HG03135 (cell line): ENCODE results near the gene CFAP61.

Experiments
- ATAC-seq: cut with Tn5 transposase; IDR thresholded peaks from one replicate; pipeline ENCODE4 v1.9.1; 2021; ENCODE audit warnings: mild to moderate bottlenecking, moderate library complexity; ENCODE audit not compliant: unreplicated experiment

The CFAP61 gene

DNA sequence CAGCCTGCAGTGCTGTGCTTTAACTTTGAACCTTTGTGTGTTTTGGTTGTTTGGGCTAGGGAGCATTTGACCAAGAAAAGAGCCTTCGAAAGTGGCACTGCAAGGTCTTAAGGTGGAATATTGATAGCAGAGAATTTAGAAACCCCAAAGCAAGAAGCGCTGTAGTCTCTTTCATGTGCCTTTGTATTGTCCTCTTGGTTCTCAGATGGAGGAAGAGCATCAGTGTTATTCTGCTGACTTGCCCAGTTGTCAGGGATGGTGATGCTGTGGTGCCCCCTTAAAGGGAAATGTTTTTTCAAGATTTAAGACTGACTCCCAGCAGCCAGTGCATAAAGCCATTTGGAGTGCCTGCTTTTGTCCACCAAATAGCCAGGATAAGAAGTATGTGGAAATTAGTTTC is 212.9 kb downstream of the CFAP61 start:
- ATAC-seq, result no peak

DNA sequence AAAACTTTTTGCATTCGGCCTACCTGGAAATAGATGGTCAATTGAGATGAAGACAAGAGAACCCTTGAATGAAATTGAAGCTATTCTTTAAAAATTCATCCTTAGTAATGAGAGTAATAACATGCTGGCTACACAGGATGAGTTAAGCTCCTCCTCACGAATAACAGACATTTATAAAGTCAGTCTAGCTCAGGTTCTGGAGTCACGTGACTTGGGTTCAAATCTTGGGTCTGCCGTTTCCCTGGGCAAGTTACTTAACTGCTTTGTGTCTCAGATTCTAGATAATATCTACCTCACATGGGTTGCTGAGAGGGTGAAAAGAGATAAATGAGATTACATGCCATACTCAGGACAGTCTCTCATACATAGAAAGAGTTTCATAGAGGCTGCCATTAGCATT is 214.2 kb downstream of the CFAP61 start:
- ATAC-seq, result no peak

DNA sequence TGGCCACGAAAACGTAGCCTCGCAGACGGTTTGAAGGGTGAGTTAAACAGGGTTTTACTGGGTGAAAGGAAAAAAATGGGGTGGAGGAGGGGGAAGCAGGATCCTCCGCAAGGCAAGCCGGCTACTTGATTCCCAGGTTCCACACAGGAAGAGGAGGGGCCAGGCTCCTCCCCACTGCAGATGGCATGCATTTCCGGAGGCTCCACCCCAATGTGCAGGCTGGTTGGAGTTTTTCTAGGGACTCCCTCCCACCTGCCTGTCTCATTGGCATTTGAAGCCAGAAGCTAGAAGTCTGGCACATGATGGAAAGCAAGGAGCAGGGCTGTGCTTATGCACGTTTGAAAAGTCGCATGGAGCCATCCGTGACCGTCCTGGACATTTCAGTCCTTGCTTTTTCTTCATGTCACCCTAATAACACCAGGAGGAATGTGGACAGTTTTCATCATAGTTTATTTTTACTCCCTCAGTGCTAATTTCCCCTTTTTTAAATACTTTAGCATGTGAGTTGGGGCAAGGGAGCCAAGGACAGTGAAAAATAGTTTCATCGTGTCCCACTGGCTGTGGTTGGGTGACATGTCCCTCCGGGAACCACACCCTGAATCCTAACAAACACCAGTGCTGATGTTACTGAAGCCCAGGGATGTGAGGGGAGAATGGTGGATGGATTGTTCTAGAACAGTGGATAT is 215.5 kb downstream of the CFAP61 start:
- no peak for ATAC-seq

DNA sequence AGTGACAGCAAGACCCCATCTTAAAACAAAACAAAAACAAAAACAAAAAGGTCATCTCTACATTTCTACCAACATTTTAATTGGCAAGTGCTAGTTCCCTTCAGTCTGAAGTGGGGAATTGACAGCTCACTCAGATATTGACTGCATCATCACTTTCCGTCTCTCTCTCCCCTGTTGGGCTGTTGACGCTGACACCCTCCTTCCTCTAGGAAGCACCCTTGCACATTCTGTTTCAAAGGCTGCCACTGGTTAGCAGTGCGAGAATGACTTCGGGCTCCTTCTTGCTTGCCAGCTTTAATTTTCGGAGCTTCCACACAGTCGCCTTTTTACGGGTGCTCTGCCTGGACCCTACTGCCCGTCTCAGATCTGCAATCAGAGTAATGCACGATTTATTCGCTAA is 218.9 kb downstream of the CFAP61 start:
- no peak for ATAC-seq

DNA sequence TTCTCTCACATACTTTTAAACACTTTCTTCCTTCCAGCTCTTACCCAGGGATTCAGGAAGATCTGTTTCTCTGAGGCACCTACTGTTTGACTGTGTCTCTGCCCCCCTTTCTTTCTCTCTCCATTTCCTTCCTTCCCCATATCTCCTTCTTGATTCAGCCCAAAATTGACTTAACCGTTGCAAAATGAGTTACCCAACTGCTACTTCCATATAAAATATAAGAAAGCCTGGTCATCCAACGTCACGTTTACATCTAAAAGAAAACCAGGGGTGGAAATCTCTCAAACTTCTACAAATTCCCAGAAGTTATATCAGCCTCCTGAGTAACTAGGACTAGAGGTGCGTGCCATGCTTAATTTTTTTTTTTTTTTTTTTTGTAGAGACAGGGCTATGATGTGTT is 220.4 kb downstream of the CFAP61 start:
- ATAC-seq, result no peak

DNA sequence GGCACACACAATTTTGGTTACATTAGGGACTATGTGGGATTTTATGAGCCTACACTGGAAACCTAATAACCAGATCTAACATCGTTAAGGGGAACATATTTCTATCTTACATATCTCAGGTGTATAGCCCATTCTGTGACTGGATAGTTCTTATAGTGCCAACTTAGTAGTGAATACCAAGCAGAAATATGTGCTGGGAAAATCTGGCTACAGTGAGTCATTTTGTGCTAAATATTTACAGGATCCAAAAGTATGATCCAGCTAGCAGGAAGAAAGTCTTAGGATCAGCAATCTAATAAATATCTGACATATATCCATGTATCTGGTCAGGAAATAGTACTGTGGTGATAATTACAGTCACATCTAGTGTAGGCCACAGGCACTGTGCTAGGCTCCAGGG is 221.0 kb downstream of the CFAP61 start:
- ATAC-seq, result no peak

DNA sequence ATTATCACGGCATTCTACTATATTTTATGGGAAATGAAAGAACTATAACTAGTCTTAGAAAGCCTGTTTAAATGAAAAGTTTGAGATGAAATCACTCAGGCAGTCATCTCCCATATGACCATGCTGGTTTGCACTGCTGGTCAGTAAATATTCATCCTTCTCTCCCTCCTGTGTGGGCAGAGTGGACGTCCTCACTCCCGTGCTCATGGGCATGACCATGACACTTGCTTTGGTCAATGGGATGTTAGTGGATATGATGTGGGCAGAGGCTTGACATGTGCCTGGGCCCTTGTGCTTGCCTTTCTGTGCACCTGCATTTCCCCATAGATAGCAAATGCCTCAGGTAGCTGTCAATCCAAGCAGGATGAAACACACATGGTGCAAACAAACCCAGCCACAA is 222.5 kb downstream of the CFAP61 start:
- no peak for ATAC-seq

DNA sequence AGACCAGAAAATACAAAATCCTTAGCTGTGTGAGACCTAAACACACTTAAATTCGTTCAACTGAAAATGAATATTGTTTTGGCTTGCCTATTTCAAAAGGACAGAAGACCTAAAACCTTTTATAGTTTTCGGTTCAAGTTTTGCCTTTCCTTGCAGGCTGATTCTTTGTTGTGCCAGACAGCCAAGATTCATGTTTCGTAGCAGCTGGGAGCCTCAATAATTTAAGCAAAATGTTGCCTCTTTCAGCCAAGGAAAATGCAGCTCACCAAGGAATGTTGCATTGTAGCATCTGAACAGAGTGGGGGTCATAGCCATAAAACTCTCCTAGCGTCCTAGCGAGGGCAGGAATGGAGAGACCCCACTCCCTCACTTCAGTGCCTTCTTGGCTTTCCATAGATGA is 223.3 kb downstream of the CFAP61 start:
- ATAC-seq, result no peak

DNA sequence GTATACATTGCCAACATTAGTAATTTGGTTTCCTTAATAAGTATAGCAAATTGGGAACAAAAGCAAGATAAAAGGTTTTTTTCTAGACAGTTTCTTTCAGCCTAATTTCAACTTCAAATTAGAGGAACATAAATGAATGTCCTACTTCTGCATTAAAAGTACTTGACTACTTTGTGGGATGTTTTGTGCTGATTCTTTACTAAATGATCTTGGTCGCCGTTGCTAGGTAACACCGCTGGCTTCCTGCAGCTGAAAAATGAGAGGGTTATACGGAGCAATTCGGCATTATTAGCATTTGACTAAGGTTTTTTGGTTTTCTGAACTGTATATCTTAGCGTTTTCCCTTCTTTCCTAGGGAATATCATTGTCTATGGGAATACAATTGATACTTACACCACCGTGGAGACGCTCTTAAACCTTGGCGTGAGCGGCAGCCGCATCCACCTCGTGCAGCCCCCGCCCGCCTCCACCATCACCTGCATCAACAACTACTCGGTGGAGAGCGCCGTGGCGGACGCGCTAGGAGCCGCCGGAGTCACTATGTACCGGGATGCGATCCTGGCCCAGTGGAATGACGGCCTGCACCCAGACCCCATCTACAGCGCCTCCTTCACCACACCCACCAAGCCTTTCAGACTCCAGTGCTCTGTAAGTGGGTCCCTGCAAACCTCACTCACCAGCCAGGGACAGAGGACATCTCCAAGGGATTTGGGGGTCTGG is 224.6 kb downstream of the CFAP61 start:
- no peak for ATAC-seq

DNA sequence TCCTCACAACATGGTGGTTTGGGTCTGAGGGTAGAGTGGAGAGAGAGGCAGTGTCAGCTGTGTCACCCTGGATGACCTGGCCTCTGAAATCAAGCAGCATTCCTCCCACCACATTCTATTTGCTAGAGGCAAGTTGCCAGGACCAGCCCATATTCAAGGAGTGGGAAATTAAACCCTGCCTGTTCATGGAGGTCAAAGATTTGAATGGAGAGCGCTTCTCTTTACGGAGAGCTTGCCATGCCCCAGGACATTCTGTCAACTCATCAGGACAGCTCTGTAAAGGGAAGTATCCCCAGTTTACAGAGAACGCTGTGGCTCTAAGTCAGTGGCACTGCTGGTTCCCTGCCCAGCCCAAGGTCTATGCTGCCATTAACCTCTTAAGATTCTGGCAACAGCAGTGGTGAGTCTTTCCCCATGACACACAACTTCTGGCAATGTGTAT is 225.6 kb downstream of the CFAP61 start:
- ATAC-seq, result no peak

DNA sequence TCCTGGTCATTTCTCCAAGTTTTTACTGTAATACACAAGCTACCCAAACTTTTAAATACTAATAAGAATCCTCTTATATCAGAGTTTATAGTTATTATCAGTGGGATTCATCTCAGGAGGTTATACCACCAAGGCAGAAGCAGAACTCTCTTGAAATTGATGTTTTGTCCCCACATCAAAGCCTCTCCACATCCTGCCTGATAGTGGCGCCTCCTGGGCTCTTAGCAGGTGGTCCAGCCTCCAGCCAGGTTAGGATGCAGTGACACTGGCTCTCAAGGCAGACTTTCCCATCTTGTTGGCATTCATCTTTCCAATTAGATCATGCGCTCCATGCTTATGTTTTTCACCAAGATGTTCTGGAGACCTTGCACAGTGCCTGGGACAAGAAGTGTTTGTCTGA is 233.7 kb downstream of the CFAP61 start:
- no peak for ATAC-seq

DNA sequence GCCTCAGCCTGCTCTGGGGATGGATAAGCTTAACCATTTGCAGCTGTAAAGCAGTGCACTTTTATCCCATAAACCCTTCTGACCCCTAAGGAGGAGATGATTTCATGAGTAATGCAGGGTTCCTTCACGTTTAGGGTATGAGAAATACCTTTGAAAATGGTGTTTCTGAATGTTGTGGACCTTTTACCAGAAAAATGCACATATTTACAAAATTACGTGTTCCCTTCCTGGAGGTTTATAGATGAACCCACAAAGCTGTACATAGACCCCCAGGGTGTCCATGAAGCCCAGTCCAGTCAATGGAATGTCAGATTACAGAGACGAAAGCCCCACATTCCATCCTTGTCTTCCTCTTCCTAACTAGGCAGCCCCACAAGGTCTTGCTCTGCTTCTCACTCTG is 237.0 kb downstream of the CFAP61 start:
- ATAC-seq, result no peak

DNA sequence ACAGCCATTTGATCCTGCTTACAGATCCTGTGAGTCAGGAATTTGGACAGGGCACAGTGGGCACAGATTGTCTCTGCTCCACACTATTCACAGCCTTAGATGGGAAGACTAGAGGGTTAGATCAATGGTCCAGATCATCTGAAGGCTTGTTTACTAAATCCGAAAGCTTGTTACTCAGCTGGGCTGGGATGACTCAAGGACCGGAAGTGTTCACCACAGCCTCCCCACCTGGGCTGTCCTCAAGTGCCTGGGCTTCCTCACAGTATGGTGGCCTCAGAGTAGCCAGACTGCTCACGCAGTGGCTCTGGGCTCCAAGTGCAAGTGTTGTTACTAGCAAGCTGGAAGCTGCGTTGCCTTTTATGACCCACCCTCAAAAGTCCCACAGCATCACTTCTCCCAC is 240.1 kb downstream of the CFAP61 start:
- no peak for ATAC-seq

DNA sequence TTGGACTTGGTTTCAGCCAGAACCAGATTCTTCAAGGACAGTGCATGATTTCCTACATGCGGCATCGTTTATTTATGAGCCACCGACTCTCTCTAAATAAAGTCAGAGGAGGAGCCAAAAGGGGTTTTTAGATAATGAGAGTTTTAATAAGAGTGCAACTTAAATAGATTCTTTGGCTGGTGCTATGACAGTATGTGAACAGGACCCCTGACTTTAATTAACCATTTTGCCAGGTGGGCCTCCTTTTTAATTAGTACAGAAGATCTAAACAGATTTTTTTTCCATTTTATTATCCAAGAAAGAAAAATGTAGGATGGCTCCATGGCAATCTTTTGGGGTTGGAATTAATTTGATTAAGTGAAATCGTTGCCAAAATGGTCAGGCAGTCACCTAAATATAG is 240.8 kb downstream of the CFAP61 start:
- ATAC-seq, result no peak

DNA sequence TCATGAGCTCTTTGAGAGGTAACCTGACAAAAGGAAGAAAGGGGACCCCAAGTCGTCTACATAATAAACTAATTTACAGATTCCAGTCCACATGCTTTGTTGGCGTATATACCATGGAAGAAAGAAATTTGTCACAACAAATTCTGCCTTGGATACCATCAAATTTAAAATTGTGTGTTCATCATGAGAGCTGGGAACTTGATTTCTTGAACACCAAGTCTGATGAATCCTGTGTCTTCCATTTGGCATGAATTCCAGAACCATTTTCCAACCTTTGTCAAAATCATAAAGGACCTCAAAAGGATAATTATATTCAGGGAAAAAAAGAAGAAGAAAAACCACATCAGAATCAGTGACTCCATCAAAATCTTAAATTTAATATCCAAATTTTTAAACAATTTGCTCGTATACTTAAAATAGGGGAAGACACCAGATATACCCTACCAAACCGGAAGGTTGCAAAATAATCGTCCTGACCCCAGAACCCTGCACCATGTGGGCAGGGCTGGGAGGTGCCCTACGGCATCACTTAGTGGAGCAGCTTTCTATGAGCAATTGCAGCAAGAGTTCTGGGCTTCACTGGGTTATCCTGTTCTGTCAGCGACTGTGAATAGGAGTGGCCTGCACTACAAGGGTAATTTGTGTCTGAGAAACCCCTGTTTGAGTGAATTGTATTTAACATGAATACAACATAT is 241.5 kb downstream of the CFAP61 start:
- ATAC-seq, result no peak

DNA sequence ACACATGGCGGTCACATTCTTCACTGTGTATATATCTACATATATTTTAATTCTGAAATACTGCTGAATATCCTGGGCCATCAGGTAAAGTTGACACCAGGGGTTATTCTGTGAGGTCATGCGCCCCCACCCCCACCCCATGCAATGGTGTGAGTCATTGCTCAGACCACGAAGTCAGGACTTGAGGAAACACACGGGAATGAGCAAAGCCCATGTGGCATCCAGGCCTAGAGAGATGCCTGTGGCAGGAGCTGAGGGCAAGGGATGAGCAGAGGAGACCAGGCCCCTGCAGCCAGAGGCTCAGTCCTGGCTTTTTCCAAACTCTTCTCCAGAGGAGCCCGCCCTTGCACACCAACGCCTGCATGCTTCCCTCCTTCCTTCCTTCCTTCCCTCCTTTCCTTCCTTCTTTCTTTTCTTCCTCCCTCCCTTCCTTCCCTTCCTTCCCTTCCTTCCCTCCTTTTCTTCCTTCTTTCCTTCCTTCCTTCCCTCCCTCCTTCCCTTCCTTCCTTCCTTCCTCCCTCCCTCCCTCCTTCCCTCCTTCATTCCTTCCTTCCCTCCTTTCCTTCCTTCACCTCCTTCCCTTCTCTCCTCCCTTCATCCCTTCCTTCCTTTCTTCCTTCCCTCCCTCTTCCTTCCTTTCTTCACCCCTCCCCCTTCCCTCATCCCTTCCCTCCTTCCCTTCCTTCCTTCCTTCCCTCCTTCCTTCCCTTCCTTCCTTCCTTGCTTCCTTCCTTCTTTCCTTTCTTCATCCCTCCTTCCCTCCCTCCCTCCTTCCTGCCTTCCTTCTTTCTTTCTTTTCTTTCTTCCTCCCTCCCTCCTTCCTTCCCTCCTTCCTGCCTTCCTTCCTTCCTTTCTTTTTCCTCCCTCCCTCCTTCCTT is 243.5 kb downstream of the CFAP61 start:
- ATAC-seq, result no peak

DNA sequence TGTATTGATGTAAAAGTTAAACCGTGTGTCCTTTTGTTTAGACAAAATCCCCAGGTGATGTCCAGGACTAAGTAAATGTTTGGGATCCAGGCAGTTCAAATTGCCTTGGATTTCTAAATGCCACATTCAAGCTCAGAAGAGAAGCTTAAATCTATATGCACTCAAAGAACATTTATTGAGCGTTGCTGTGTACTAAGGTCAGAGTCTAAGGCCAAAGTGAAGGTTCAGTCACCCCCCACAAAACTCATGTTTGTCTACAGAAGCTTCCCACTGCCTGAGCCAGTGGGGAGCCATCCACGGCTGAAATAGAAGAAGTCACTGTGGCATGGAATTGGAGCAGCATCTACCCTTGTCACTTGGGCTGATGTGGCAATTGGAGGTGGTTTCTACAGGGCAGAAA is 244.8 kb downstream of the CFAP61 start:
- ATAC-seq, result no peak

DNA sequence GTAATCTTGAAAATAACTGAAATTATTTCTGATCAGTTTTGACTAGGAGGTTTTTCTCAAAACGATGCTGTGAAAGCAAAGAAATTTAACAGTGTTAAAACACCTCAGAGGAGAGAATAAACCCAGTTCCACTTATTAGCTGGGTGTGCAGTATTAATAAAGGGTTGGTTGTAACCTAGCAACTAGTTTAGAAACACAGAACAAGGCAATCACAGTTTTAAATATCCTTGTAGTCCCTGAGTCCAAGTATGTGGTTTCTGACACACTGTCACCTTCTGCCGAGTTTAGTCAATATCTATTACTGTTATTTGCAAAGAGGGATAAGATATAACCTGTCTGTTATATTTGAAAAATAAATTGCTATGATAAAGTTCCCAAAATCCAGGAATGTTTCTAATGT is 245.4 kb downstream of the CFAP61 start:
- ATAC-seq, result no peak

DNA sequence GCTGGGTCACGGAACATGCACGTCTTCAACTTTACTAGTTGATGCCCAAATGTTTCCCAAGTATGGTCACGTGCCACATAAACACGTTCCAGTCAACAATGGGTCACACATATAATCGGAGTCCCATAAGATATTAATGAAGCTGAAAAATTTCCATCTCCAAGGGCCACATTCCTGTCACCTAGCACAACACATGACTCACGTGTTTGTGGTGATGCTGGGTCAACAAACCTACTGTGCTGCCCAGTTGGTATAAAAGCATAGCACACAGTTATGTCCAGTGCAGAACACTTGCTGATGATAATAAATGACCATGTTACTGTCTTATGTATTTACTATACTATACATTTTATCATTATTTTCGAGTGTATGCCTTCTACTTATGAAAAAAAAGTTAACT is 247.6 kb downstream of the CFAP61 start:
- no peak for ATAC-seq

DNA sequence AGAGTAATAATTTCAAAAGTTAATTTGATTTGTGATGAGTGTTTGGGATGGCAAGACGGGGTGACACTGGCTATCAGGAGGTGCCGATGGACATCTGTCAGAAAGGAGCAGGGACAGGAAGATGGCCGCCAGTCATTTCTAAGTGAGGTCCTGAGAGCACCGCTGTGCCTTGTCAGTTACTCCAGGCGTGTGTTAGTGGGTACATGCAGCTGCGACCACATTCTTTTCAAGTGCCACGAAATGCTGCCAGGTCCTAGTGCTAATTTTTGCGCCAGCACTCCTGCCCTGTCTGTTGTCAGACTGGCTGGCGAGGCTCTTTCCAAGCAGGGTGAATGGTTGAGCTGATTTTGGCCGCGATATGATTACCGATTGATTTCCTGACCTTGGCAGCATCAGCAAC is 251.0 kb downstream of the CFAP61 start:
- no peak for ATAC-seq

DNA sequence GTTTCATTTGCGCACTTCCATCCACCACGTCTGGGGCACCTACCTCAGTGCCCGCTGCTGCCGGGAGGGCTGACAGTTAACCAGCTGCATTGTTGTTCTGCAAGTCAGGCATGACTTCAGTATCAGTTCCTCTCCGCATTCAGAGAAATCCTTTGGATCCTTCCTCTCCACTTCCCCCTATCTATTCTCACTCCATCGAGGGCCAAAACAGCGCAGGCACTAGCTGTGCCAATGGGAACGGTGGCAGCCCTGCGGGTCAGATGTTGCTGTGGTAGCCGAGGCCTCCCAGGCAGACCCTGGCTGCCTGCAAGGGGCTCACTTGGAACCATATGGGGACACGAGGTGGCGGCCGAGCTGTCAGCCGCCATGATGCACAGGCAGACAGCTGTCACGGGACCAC is 251.4 kb downstream of the CFAP61 start:
- ATAC-seq, result no peak
